IPS-15b (cell line): Measurements from ENCODE around the gene TMEM89.

ENCODE experiments used
- H3K27me3 ChIP-seq: one replicate; pipeline ENCODE4 v1.6.1; 2013; ENCODE audit warnings: low read length; ENCODE audit not compliant: control insufficient read depth, insufficient read depth
- H3K36me3 ChIP-seq: one replicate; pipeline ENCODE4 v1.6.1; 2013; ENCODE audit warnings: low read length; ENCODE audit not compliant: control insufficient read depth, insufficient read depth
- H3K4me1 ChIP-seq: one replicate; pipeline ENCODE4 v1.6.1; 2013; ENCODE audit warnings: mild to moderate bottlenecking, low read length; ENCODE audit not compliant: control insufficient read depth, insufficient read depth
- H3K4me3 ChIP-seq: one replicate; pipeline ENCODE4 v1.5.1; 2013; ENCODE audit warnings: low read depth, low read length
- H3K9ac ChIP-seq: one replicate; pipeline ENCODE4 v1.6.1; 2013; ENCODE audit warnings: low read depth, mild to moderate bottlenecking, low read length
- H3K9me3 ChIP-seq: one replicate; pipeline ENCODE4 v1.6.1; 2013; ENCODE audit warnings: mild to moderate bottlenecking, low read length; ENCODE audit not compliant: control insufficient read depth, insufficient read depth

Gene TMEM89

DNA sequence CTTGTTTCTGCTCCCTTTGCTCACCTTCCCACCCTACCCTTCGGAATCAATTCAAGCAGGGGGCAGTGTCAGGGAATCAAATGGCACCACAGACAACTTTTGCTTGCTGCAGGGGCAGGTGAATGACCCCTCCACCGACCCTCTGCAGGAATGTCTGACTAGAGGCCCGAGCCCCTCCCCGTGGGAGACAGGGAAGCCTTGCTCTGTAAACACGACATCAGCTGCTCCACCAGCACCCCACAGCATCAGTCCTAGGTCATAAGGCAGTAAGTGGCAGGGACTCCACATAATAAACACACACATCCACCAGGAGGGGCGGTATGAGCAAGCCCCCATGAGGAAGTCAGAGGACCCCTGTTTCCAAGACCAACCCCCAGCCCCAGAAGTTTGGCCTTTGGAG lies 15.7 kb upstream of the TMEM89 start:
- Histone ChIP-seq H3K36me3 (peaks cover 32% of the 10 kb centered on the region), H3K4me3 (no peak overlapping the region), H3K27me3 (no peaks in the 10 kb centered on the region), H3K9ac (no peak overlapping the region), H3K4me1 (no peaks in the 10 kb centered on the region), H3K9me3 (no peaks in the 10 kb centered on the region)

DNA sequence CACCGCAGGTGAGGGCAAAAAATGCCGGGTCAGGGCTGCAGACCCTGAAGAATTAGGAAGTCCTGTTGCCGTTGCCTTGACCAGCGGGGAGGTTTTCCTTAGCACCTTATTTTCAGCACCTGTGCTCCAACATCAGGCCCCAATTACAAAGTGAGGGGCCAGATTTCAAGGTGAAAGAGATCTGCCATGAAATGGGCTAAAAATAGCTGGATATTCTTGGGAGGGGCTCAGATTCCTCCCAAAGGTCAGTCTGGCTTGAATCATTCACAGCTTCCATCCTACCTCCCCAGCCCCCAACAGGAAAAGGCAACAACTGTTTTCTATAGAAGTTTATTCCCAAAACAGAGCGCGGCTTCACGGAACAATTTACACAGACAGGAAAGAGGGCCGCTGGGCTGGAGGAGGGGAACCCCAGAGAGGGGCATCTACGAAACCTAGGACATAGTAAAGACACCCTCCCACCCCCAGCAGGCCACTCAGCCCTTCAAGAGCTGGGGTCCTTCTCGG lies 14.6 kb upstream of the TMEM89 start:
- Histone ChIP-seq H3K9ac (peak overlapping the region; percentile 28), H3K4me3 (peak overlapping the region; percentile 89), H3K9me3 (no peaks in the 10 kb centered on the region), H3K4me1 (no peaks in the 10 kb centered on the region), H3K36me3 (peaks cover 38% of the 10 kb centered on the region), H3K27me3 (no peaks in the 10 kb centered on the region)

GRCh38 chr3:48635222-48636021 lies 13.9 kb upstream of the TMEM89 start, which contains the start of gene SLC26A6:
SLC26A6 (minus strand) TSS chr3:48635461; CDS start chr3:48635393, 68 bp downstream.
- peaks cover 45% of the 10 kb centered on the region for H3K36me3 ChIP-seq
- no peaks in the 10 kb centered on the region for H3K4me1 ChIP-seq
- peak within 1 kb of the TSS; percentile 81 for H3K9ac ChIP-seq
- no peaks in the 10 kb centered on the region for H3K27me3 ChIP-seq
- H3K4me3 ChIP-seq = peak within 1 kb of the TSS; percentile 89
- H3K9me3 ChIP-seq = no peaks in the 10 kb centered on the region

- no peaks in the 10 kb centered on the region for H3K4me1 ChIP-seq
- no peaks in the 10 kb centered on the region for H3K9me3 ChIP-seq
- peak overlapping the region; percentile 81 for H3K9ac ChIP-seq
- peaks cover 44% of the 10 kb centered on the region for H3K36me3 ChIP-seq
- H3K27me3 ChIP-seq = no peaks in the 10 kb centered on the region
- H3K4me3 ChIP-seq = peak overlapping the region; percentile 89
Observed at GRCh38 chr3:48634661-48635221, 13.2 kb upstream of the TMEM89 start.

- Histone ChIP-seq H3K27me3 (no peaks in the 10 kb centered on the region), H3K4me1 (no peaks in the 10 kb centered on the region), H3K4me3 (no peak overlapping the region), H3K36me3 (peaks cover 47% of the 10 kb centered on the region), H3K9me3 (no peaks in the 10 kb centered on the region), H3K9ac (no peak overlapping the region)
Observed at GRCh38 chr3:48633743-48634142, 12.2 kb upstream of the TMEM89 start.

- Histone ChIP-seq H3K9ac (no peak overlapping the region), H3K9me3 (no peaks in the 10 kb centered on the region), H3K4me3 (no peak overlapping the region), H3K4me1 (no peaks in the 10 kb centered on the region), H3K27me3 (no peaks in the 10 kb centered on the region), H3K36me3 (peaks cover 51% of the 10 kb centered on the region)
Observed at GRCh38 chr3:48633256-48633655, 11.7 kb upstream of the TMEM89 start.

DNA sequence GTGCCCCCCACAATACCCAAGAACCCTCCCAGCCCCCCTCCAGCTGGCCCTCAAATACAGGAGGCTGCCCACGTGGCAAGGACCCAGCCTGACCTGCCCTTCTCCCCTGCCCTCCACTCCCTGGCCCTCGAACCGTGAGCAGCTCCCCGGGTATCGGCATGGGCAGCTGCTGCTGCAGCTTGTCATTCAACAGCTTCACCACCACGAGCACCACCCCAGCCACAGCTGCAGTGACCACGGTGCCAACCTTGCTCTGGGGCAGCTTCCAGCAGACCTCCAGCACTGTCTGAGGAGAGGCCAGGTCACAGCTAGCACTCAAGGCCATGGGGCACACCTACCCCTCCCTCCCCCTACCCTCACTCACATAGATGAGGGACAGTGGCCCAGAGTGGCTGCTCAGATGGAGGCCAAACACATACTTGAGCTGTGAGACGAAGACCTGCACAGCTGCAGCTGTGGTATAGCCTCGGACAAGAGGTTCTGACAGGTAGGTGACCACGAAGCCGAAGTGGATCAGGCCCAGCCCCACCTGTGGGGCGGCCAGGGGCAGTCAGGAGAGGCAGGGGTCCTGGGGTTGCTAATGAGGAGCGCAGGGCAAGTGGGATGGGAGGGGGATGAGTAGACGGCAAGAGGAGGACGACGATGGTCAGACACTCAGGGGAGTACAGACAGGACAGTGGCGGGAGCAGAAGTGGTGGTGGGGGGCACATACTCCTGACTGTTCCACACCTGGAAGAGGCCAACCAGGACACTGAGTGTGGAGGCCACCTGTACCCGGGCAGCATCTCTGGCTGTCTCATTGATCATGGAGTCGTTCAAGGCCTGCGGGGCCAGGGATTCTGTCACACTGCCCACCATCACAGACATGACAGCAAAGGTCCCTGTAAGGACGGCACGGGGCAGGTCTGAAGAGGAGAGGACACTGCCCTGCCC lies 10.2 kb upstream of the TMEM89 start:
- Histone ChIP-seq H3K9me3 (no peaks in the 10 kb centered on the region), H3K36me3 (peaks cover 66% of the 10 kb centered on the region), H3K4me1 (no peaks in the 10 kb centered on the region), H3K27me3 (no peaks in the 10 kb centered on the region), H3K9ac (no peak overlapping the region), H3K4me3 (no peak overlapping the region)

- H3K27me3 ChIP-seq = no peaks in the 10 kb centered on the region
- H3K36me3 ChIP-seq = peaks cover 75% of the 10 kb centered on the region
- H3K9ac ChIP-seq = no peak overlapping the region
Observed at GRCh38 chr3:48630833-48631232, 9.3 kb upstream of the TMEM89 start.

DNA sequence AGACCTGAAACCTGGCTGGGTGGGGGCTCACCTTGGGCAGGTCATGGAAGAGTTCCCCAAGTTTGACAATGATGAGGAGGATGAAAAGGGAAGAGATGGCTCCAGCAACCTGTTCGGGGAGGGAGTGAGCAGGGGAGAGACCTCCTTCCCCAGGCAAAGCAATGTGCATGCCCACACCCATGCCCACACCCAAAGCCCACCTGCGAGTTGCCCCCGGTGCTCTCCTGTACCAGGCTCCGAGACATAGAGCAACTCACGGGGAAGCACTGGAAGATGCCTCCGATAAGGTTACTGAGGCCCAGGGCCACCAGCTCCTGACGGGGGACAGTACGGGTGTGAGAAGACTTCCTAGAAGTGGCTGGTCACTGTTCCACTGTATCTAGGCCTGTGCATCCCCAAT lies 8.8 kb upstream of the TMEM89 start:
- no peak overlapping the region for H3K9ac ChIP-seq
- H3K9me3 ChIP-seq = no peaks in the 10 kb centered on the region
- H3K27me3 ChIP-seq = no peaks in the 10 kb centered on the region
- no peak overlapping the region for H3K4me3 ChIP-seq
- H3K4me1 ChIP-seq = no peaks in the 10 kb centered on the region
- H3K36me3 ChIP-seq = peaks cover 79% of the 10 kb centered on the region

More at GRCh38 chr3:48630833-48631232, 9.3 kb upstream of the TMEM89 start:
- no peaks in the 10 kb centered on the region for H3K9me3 ChIP-seq
- H3K4me3 ChIP-seq = no peak overlapping the region
- H3K4me1 ChIP-seq = no peaks in the 10 kb centered on the region

GRCh38 chr3:48629894-48630293 lies 8.3 kb upstream of the TMEM89 start:
- Histone ChIP-seq H3K9me3 (no peaks in the 10 kb centered on the region), H3K36me3 (peaks cover 82% of the 10 kb centered on the region), H3K9ac (no peak overlapping the region), H3K4me1 (no peaks in the 10 kb centered on the region), H3K27me3 (no peaks in the 10 kb centered on the region), H3K4me3 (no peak overlapping the region)

- H3K36me3 ChIP-seq = peaks cover 77% of the 10 kb centered on the region
- H3K4me3 ChIP-seq = no peak overlapping the region
- H3K27me3 ChIP-seq = no peaks in the 10 kb centered on the region
- H3K9me3 ChIP-seq = no peaks in the 10 kb centered on the region
- no peaks in the 10 kb centered on the region for H3K4me1 ChIP-seq
- no peak overlapping the region for H3K9ac ChIP-seq
Observed at GRCh38 chr3:48628277-48629017, 6.9 kb upstream of the TMEM89 start.
